ENCODE results near the gene PEX10.
"Not testable (repeated sequence)": the region's sequence is repeated elsewhere in the genome, so short reads cannot be mapped to it uniquely, and the experiment has no call there.

The PEX10 gene

GRCh38 chr1:2442661-2443060 is 30.3 kb upstream of the PEX10 start:
- no peak for DNase-seq

GRCh38 chr1:2441746-2442145 is 29.4 kb upstream of the PEX10 start:
- DNase-seq: no peak

DNA sequence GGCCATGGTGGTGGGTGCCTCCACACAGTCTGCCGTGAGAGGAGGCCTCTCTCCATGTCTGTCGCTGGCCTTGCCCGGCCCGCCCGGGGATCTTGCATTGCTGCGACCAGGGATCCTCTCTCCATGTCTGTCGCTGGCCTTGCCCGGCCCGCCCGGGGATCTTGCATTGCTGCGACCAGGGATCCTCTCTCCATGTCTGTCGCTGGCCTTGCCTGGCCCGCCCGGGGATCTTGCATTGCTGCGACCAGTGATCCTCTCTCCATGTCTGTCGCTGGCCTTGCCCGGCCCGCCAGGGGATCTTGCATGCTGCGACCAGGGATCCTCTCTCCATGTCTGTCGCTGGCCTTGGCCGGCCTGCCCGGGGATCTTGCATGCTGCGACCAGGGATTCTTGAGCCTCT is 28.0 kb upstream of the PEX10 start:
- DNase-seq: not testable (repeated sequence)

DNA sequence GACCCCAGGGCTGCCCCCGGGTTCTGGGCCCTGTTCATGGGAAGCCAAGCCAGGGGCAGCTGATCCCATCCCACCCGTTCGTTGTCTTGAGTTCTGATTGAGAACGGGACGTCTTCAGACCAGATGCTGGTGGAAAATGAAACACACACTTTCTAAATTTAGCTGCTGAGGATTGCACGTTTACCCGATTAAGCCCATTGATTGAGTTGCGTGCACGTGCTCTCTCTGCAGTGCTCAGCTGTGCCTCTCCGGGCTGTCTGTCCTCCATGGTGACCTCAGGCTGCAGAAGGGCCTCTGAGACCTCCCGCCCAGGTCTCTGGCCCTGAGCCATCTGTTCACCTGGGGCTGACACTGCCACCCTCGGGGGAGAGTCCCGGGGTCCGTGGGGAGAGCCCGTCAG is 27.0 kb upstream of the PEX10 start:
- DNase-seq: no peak

DNA sequence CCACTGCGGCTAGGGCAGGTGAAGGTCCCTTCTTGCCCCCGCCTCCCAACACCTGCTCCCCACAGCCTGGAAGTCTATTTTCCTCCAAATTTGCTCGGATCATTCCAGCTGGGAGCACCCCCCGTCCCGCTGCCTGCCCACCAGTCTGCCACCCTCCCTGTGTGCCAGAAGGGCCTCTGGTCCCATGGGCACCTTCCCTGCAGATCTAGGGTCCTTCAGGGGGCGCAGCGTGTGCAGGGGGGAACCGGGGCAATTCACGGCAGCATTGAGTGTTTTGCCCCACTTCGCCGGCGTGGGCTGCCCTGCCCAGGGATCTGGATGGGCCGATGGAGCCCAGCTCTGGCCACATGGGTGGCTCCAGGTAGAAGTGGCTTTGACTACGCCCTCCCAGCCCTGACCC is 26.3 kb upstream of the PEX10 start:
- DNase-seq: no peak

- DNase-seq: peak; percentile 70
Measured at GRCh38 chr1:2438038-2438437, 25.7 kb upstream of the PEX10 start.

- no peak for DNase-seq
Measured at GRCh38 chr1:2437617-2438016, 25.3 kb upstream of the PEX10 start.

GRCh38 chr1:2436876-2437275 is 24.5 kb upstream of the PEX10 start:
- DNase-seq: no peak

- no peak for DNase-seq
Measured at GRCh38 chr1:2435746-2436355, 23.5 kb upstream of the PEX10 start.

DNA sequence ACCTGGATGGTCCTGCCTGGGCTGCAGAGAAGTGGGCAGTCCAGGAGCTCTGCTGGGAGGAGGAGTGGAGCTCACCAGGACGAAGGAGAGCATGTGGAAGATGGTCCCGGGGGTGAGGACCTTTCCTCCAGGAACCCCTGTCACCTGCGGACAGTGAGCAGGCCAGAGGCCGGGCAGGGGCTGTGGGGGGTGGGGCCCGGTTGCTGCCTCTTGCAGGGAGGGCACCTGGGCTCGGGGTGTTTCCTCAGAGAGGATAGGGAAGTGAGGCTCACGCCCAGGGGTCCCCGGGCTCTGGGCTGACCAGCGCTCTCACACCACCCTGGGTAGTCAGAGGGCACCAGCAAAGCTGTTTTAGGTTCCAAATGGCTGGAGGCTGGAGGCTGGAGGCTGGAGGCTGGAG is 22.7 kb upstream of the PEX10 start:
- no peak for DNase-seq

DNA sequence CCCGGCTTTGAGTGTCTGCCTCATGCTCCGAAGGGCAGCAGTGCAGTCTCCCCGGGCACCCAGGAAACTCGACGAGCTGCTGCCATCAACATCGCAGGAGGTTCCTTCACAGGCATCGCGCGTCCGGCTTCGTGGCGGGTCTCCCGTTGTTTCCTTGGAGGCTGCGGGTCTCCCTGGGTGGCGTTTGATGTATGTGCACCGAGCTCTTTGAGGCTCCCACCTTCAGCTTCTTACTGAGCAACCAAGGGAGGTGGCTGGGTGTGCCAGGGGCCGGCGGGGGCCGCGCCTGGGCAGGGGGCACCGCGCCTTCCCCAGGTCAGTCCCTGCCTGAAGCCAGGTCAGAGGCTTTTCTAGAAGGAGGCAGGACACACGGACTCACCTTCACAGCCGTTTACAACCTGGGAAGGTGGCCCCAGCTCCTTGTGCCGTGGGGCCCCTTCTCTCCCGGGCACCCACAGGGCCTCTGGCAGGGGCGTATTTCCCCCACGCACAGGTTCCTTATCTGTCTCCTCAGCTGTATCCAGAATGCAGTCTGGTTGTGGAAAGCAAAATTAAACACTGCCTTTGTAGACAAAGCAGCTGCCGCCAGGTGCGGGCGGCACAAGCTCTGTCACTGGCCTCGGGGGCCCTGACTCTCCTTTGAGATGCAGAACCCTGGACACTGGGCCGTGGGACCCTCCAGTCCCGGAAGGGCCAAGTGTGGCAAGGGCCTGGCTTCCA is 21.7 kb upstream of the PEX10 start:
- DNase-seq: no peak

DNA sequence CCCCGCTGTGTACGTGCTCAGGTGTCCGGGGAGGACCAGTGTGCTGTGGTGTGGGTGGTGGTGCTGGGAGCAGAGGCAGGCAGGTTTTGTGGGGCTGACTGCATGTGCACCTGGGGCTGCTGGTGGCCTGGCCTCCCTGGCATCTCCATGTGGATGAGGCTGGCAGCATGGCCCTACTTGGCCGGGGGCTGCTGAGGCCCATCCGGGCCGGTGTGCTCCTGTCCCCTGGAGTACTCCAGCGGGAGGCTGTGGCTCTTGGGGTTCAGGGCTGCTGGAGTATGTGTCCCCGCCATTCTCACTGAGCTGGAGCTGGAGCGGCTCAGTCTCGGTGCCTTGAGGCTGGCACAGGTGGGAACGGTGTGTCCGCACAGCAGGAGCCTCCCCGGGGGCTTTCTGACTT is 20.8 kb upstream of the PEX10 start:
- DNase-seq: no peak

GRCh38 chr1:2432441-2432844 is 20.1 kb upstream of the PEX10 start:
- no peak for DNase-seq

- peak; percentile 89 for DNase-seq
Measured at GRCh38 chr1:2431518-2431917, 19.2 kb upstream of the PEX10 start.

DNA sequence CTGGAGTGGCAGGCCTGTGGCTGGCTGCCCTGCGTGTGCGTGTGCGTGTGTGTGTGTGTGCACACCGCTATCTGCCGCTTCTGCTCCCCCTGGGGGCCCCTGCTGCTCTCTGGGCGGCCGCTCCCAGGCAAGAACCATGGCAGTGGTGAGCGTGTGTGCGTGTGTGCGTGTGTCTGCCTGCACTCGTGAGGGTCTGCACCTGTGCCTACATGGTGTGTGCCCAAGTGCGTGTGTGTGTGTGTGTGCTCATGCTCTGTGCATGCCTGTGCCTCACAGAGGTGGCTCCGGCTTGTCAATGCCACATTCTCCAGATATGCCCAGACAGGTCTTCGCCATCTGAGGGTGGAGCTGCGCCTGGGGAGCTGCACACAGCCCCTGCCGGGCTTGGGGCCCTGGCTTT is 18.7 kb upstream of the PEX10 start:
- no peak for DNase-seq

GRCh38 chr1:2430592-2430973 is 18.2 kb upstream of the PEX10 start:
- no peak for DNase-seq

GRCh38 chr1:2429780-2430591 is 17.6 kb upstream of the PEX10 start:
- DNase-seq: no peak

DNA sequence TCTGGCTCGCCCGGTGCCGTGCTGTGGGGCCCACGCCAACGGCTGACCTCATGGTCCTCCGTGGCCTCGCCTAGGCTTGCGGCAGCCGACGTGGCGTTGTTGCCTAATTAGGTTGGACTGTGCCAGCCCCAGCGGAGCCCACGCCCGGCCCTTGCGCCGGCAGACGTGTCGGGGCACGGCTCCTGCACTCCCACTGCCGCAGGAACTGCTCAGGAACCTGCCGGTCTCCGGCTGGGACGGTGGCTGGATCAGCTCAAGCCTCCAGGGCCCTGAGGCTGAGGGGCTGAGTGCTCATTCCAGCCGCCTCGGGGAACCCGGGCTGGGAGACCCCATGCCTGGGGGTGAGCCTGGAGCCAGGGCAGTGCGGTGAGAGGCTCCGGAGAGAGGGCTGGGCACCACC is 16.1 kb upstream of the PEX10 start:
- DNase-seq: no peak

- no peak for DNase-seq
Measured at GRCh38 chr1:2427976-2428375, 15.6 kb upstream of the PEX10 start.

DNA sequence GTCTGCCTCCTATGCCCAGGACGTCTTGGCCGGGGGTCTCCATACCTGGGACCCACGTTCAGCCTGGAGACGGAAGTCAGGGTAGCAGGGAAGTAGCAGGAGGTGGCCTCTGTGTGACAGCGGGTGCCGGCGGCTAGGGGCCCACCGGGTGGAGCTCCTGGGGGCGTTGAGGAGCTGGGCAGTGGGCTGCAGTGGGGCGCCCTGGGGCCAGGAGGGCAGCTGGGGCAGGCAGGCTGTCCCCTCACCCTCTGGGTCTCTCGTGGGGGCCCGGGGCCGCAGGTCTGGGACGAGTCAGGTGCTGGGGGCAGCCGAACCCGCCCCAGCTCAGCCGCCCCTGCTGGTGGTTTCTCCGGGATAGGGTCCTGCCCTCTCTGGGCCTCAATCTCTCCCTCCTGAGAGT is 14.7 kb upstream of the PEX10 start:
- no peak for DNase-seq

- no peak for DNase-seq
Measured at GRCh38 chr1:2426540-2426939, 14.2 kb upstream of the PEX10 start.

GRCh38 chr1:2425892-2426291 is 13.5 kb upstream of the PEX10 start:
- DNase-seq: no peak

DNA sequence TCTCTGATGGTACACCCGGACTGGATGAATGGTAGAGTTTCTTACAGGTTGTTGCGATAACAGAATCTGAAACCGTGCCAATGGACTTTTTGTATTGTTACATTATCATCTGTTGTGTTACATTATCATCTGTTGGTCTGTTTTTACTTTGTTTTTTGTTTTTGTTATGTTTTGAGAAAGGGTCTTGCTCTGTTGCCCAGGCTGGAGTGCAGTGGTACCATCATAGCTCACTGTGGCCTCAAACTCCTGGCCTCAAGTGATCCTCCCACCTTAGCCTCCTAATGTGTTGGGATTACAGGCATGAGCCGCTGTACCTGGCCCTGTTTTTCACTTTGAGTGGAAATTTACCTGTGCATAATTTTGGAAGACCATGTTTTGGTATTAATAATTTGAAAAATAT is 10.2 kb upstream of the PEX10 start:
- DNase-seq: no peak

DNA sequence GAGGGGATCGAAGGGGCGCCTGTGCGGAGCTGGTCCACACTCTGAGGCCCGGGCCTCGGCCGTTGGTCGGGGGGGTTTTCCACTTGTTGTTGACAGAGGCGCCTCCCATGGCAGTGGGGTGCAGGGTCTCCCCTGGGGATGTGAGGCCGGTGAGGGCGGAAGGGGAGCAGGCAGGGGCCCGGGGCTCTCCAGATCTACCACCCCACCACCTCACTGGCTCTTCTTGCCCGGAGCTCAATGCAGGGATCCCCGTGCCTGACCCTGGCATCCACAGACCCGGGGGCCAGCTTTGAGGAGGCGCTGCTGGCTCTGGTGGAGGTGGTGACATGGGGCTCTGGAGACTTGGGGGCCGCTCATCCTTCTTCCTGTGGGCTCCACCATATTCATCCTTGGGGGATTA is 7.1 kb upstream of the PEX10 start:
- no peak for DNase-seq
